SIG-M5 treated with dmso at 0.1 percent for 504 hours (cell line): Measurements from ENCODE around the gene IZUMO4.

ENCODE experiments used
- DNase-seq: peaks from one replicate; lab custom pipeline; 2025; ENCODE audit not compliant: unreplicated experiment; lab: John Stamatoyannopoulos, UW

IZUMO4 gene, protein sequence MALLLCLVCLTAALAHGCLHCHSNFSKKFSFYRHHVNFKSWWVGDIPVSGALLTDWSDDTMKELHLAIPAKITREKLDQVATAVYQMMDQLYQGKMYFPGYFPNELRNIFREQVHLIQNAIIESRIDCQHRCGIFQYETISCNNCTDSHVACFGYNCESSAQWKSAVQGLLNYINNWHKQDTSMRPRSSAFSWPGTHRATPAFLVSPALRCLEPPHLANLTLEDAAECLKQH

DNA sequence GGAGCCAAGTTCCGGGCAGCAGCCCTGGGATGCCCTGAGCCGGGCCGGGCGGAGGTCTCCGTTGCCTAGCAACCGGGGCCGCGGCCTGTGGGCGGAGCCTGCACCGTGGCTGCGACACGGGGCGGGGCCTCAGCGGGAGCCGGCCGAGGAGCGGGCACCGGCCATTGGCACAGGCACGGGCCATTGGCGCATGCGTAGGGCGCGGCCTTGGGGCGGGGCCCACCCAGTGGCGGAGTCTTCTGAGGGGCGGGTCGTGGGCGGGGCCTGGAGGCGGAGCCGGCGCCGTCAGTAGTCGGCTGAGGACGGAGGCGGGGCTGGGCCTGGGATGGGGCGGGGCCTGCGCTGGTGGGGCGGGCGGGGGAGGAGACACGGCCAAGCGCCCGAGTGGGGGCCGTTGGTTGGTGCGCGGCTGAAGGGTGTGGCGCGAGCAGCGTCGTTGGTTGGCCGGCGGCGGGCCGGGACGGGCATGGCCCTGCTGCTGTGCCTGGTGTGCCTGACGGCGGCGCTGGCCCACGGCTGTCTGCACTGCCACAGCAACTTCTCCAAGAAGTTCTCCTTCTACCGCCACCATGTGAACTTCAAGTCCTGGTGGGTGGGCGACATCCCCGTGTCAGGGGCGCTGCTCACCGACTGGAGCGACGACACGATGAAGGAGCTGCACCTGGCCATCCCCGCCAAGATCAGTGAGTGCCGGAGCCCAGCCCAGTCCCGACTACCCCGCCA is at the start of gene IZUMO4:
Gene IZUMO4 (plus strand): TSS at position 436 of the 723 bp plus-strand sequence. CDS start 31 bp downstream, at position 467.
- DNase-seq, result peak; percentile 89

DNA sequence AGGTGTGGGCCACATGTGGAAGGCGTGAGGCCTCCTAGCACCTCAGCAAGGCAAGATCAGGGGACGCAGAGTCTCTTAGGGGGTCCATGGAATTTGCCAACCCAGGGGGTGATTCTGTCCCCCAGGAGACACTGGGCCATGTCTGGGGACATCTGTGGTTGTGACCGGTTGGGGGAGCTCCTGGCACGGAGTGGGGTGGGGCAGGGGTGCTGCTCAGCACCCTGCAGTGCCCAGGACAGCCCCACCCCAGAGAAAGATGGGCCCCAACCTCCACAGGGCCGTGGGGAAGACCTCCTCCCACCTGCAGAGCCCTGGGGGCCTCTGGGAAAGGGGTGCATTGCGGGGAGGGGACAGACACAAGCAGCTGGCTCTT is 49.7 kb upstream of the IZUMO4 start:
- DNase-seq, result no peak

DNA sequence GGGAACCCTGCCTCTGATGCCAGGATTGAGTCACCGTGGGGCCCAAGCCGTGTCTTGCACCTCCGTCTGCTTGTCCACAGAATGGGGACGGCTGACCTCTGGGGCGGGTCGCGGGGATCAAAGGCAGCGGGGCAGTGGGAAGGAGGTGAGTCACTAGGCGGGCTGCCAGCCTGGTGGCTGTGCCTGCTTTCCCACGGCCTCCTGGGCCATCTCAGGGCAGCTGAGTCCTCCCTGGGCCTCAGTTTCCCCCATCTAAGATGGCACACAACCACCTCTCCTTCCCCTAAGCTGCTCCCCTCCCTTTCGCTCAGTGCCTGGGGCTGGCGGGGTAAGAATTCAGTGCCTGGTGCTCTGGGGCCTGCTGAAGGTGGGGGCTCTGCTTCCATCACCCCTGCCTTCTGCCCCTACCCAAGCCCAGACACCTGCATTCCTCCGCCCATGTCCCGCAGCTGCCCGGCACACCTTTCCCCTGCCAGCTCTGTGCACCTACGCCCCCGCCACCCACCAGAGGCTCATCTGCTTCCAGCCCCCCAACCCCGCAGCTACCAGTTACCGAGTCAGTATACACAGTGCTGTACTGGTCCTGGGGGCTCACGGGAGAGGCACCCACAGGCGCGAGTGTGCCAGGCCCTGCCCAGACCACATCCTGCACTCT is 49.1 kb upstream of the IZUMO4 start:
- DNase-seq, result no peak

DNA sequence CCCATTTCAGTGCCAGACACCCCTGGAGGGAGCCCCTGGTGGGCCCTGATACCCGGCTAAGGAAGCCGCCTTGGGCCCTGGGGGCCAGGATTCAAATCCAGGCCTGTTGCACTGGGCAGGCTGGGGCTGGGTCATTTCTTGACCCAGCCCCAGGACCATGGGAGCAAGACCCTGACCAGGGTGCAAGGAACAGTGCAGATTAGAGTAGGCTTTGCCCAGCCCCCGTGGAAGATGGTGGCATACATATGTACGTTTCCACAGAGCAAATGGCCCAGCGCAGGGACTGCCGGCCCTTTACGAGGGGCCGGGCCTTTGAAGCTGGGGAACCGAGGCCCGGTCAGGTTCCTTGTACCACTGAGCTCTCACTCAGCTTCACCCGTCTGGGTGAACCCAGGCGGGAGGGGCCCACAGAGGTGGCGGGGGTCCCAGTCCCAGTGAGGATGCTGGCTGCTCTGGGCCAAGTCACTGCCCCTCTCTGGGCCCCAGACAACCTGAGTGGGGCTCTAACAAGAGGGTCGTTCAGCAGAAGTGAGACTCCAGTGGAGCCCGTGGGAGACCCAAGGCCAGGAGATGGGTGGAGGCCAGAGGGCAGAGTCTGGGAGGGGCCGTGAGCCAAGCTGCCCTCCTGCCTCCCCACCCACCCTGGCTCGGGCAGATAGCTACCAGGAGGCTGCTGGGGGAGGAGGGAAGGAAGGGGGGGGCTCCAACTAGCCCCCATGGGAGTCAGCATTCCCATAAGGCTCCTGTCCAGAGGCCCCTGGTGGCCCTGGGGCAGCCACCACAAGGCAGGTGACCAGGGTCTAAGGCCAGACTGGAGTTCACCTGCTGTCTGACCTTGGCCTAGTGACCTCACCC is 48.4 kb upstream of the IZUMO4 start:
- DNase-seq, result no peak

DNA sequence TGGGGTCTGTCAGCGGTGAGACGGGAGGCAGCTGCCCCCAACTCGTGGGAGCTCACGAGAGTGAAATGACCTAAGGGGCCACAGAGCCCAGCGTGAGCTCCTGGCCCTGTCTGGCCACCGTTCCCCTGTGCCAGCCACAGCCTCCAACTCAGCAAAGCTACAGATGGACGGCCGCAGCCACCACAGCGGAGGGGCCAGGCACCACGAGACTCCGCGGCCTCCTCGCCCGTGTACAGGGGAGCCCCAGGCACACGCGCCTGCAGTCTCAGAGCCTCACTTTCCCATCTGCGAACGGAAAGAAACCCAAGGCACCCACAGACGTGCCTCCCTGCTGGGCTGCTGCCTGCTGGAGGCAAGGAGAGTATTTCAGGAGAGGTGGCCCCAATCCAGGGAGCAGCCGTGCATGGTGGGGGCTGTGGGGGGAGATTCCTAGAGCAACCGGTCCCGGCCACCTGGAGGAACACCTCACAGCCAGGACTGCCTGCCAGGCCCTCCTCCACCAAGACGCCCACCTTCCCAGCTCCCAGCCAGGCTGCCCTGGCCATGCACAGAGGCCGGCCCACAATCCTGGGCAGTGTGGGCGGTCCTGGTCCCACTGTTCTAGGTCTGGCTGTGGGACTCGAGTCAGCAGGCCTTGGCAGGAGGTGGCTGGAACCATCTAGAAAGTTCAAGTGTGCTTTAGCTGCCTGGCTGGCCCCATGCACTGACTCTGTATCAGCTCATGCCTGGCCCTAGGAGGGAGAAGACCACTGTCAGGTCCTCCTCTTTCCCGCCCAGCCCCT is 47.6 kb upstream of the IZUMO4 start:
- DNase-seq, result no peak

DNA sequence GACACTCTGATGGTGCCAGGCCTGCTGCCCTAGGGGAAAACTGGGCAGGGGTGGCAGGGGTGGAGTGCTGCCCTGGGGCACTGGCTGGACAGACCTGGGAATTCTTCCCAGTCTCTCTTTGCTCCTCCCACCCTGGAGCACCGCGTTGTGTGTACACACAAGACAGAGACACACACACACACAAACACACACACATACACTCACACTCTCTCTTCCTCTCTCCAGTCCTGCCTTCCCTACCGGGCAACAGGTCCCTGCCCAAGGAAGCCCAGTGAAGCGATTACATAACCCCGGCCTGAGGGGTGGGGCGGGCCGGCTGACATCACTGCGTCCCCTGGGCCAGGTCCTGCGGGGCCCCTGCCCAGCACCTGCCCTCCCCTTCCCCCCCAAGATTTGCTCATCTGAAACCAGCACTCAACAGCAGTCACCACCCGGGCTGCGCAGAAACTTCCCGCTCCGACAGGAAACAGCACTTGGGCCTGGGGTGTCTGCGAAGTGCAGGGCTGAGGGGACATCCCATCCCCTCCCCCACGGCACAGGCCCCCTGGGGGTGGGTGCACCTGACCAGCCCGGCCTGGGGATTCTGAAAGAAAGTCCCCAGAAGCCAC is 46.9 kb upstream of the IZUMO4 start:
- peak; percentile 84 for DNase-seq

DNA sequence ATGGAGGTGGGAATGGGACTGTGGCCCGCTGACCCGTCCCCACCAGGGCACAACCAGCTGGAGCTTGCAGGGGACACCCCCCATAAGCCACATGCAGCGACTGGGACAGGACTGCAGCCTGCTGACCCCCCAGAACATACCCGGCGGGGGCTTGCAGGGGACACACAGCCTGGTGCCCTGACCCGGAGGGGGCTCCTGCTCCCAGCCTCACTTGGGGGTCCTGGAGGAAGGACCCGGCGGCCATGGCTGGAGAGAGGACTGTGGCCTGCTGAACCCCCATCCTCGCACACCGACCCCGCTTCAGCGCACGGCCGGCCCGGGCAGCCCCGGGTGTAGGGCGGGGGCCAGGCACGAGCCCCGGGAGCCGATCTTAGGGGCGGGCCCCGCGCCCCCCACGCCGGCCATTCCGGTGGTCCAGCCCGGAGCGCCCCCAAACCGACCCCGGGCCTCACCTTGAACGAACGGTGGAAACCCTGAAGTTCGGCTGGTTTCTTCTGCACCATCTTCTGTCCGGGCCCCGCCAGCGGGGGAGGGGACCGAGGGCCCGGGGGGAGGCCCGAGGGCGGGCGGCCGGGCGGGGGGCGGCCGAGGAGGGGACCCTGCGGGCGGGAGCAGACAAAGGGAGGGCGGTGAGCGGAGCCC is 46.2 kb upstream of the IZUMO4 start:
- DNase-seq, result no peak

DNA sequence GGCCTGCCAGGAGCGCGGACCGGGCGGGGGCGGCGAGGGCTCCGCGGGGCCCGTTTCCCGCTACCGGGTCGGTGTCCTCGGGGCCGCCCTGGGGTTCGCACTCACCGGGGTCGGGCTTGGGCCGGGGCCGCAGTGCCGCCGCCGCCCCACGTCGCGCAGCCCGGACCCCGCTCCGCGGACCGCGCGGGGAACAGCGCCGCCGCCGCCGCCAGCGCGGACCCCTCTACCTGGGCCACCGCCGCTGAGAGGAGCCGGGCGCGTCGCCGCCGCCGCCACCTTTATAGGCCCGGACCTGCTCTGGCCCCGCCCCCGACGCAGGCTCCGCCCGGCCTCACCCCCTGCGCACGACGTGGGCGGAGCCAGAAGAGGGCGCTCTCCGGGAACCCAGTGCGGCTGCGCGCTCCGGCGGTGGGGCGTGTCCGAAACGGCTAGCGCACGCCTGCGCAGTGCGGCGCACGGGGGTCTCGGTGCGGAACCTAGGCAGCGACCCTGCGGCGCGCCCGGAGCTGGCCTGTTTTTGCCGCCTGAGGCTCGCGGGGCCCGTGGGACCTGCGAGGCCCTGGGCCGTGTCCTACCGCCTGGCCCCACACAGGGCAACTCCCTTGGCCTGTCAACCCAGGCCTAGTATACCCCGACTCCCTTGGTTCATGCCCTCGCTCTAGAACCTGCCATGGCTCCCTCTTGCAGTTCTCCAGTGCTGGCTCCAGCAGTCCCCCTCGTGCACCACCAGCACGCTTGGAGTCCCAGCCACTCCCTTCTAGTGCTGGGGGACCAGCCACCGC is 45.5 kb upstream of the IZUMO4 start, which contains the start of gene MKNK2:
Gene MKNK2 (minus strand): TSS at position 254 of the 782 bp plus-strand sequence. CDS start 393 bp downstream, outside the sequence.
- peak; percentile 61 for DNase-seq

DNA sequence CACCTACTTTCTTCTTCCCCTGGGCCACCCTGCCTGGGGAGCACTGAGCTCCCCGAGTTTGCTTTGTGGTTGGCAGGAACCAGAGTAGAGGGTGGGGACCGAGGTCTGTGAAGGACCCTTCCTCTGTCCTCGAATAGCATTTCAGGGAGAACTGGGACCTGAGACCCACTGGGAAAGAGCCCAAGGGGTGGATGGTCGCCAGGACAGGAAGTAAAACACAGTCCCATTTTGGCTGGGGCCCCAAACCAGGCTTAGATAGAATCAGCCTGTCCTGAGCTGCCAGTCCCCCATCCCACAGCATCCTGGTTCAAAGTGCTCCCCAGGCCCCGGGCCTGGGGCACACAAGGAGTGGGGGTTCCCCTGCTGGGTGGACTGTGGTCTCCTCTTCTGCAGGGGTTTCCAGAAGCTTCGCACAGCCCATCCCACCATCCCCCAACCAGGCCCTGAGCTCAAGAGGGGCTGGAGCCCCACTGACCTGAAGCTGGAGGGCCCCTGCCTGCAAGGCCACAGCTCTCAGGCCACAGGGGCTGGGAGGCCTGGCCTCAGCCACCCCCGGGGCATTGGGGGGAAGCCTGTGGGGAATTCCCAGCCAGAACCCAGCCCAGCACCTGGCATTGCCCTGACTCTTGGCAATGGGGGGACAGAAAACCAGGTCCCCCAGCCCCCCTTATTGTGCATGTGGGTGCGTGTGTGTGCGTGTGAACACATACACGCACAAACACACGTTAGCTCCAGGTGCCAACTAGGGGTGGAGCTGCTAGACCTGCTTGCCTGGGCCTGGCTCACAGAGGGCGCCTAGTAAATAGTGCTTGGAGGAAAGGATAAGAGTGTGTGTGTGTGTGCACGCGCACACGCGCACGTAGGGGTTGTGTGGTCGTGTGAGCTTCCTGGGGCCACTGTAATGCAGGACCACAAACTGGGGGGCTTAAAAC is 44.7 kb upstream of the IZUMO4 start:
- DNase-seq, result no peak

DNA sequence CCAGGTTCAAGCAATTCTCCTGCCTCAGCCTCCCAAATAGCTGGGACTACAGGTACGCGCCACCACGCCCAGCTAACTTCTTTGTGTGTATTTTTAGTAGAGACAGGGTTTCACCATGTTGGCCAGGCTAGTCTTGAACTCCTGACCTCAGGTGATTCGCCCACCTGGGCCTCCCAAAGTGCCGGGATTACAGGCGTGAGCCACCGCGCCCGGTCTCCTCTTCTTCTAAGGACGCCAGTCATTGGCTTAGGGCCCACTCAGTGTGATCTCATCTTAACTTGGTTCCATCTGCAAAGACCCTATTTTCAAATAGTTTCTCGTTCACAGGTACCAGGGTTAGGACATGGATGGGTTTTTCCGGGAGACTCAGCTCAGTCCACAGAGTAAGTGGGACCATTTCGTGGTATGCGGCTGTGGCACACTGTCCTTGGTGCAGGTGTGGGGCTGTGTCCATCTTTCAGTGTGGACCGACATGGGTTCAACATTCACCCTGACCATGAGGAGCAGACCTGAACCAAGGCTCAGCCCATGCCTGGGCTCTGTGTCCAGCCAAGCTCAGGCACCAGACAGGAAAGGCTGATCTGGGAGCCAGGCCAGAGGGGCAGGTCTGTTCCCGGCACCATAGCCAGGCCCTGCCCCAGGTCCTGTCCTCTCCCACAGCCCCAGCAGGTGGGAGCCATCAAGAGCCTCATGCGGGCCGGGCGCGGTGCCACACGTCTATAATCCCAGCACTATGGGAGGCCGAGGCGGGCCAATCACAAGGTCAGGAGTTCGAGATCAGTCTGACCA is 42.9 kb upstream of the IZUMO4 start:
- DNase-seq, result no peak

DNA sequence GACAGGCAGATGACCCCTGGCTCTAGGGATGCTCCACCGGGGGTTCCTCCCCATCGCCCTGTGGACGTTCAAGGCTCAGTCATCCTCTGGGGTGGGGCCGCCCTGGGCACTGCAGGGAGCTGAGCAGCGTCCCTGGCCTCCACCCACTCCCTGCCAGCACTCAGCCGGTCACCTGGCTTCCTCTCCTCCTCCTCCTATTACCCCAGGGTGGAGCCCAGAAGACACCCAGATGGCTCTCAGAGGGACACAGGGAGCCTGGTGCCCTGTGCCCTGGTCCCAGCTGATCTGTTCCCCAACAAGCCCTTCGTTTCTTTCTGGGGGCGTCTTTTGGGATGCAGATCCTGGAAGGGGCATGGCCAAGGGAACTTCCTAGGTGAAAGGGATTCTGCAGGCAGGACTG is 42.0 kb upstream of the IZUMO4 start:
- no peak for DNase-seq

DNA sequence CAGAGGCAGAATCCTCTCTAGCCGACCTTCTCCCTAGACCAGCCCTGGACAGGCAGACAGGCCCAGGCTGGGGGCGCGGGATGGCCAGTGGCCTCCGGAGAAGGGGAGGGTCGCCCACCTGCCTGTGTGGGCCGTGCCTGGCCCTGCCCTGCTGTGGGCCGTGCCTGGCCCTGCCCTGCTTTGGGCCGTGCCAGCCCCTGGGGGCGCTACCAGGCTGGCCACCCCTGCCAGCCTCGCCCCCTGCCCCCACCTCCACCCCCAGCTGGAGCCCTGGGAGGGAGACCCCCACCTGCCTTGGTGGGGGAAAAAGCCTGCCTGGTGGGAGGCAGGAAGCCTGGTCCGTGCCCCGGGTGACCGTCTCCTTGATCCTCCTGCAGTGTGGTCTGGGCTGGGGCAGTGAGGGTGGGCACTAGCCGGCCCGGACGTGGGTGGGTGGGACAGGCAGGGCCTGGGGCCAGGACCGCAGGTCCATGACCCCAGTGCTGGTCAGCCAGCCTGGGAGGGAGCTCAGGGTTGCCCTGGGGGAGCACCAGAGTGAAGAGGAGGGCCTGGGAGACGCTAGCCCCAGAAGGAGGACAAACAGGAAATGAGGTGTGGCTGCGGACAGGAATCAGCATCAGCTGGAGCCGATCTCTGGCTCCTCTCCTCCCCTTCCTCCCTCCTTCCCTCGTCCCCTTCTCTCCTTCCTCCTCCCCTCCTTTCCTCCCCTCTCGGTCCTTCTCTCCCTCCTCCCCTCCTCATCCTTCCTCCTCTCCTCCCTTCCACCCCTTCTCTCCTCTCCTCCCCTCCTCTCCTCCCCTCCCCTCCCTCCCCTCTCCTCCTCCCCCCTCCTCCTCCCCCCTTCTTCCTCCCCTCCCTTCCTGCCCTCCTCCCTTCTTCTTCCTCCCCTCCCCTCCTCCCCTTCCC is 40.5 kb upstream of the IZUMO4 start:
- no peak for DNase-seq

DNA sequence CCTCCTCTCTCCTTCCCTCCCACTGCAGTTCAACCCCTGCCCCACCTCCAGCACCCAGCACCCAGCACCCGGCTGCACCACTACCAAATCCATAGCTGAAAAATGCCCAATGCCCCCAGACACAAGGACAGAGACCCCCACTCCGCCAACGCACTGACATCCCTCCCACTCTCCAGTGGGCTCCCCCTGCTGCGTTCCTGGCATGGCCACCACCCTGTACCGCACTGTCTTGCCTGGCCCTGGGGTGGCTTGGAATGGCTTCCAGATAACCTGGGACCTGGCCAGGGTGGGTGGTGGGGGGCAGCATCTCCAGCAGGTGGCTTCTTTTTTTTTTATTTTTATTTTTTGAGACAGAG is 39.9 kb upstream of the IZUMO4 start:
- no peak for DNase-seq

DNA sequence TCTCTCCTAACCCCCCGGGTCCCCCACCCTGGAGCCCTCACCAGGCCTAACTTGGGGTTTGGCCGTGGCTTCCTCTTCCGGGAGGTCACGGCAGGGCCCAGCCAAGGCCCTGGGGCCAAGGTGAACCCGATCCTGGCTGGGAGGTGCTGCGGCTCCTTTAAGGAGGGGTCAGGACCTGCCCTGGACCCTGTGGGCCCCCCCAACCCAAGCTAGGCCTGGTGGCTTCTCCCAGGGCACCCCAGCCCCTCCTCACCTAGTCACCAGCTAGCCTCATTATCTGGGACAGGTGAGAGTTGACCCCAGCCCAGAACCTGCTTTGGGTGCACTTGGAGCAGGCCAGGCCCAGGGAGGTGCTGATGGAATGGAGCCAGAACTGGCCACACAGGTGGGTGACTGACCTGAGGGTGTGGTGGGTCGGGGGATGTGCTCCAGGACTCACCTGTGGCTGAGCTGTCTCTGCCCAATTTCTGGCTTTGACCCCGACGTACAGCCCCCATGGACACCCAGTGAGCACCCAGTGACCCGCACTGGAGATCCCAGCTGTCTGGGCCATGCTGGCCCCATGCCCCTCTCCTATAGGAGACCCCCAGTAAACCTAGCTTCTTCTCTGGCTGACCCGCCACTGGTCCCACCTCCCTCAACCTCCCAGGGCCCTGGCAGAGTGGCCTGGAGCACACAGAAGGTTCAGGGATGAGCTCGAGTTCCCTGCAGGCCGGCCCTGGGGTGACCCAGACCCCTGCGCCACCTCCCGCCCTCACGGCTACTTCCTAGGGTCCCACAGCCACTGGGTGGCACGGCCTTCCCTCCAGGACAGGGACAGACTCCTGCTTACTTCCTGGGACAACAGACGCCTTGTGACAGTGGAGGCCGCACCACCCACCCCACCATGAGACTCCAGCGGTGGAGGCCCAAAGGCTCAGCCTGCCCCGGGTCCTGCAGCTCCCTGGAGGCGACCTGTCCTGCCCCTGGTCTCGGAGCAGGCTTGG is 38.9 kb upstream of the IZUMO4 start:
- no peak for DNase-seq
